RWPE2 (cell line): ENCODE data around the gene TGM1.

ENCODE experiments used
- ATAC-seq: fragments of 200-7000 bp; cut with Tn5 transposase; 3 replicates; pipeline ENCODE4 v1.9.1; 2021; ENCODE audit warnings: low read depth
- DNase-seq: peaks from one replicate; pipeline ENCODE4 v3.0.0-alpha.2; 2020; ENCODE audit warnings: low spot score
- H3K27ac ChIP-seq: fragments of 450-650 bp; 2 replicates; pipeline ENCODE4 v1.5.1; 2017; ENCODE audit warnings: mild to moderate bottlenecking; ENCODE audit not compliant: poor library complexity, severe bottlenecking
- H3K27me3 ChIP-seq: fragments of 250-450 bp; sonication (Bioruptor Pico); 2 replicates; pipeline ENCODE4 v1.5.1; 2021; ENCODE audit warnings: mild to moderate bottlenecking, moderate library complexity; ENCODE audit not compliant: insufficient read depth, poor library complexity, severe bottlenecking
- H3K36me3 ChIP-seq: fragments of 250-450 bp; sonication (Bioruptor Pico); 2 replicates; pipeline ENCODE4 v1.5.1; 2020; ENCODE audit warnings: low read depth, mild to moderate bottlenecking, moderate library complexity
- H3K4me1 ChIP-seq: fragments of 250-450 bp; sonication (Bioruptor Pico); 2 replicates; pipeline ENCODE4 v1.5.1; 2021; ENCODE audit warnings: mild to moderate bottlenecking, moderate library complexity; ENCODE audit not compliant: insufficient read depth, poor library complexity, severe bottlenecking
- H3K4me3 ChIP-seq: fragments of 250-450 bp; sonication (Bioruptor Pico); 2 replicates; pipeline ENCODE4 v1.5.1; 2021; ENCODE audit warnings: mild to moderate bottlenecking, moderate library complexity; ENCODE audit not compliant: severe bottlenecking
- H3K9me3 ChIP-seq: fragments of 250-450 bp; sonication (Bioruptor Pico); 2 replicates; pipeline ENCODE4 v1.5.1; 2021; ENCODE audit warnings: mild to moderate bottlenecking, moderate library complexity; ENCODE audit not compliant: severe bottlenecking
- TF ChIP-seq, protein P1 (sequence below): fragments of 450-650 bp; IDR thresholded peaks from one replicate; pipeline ENCODE4 v1.5.1; 2017; ENCODE audit warnings: mild to moderate bottlenecking, moderate library complexity; ENCODE audit not compliant: poor library complexity, severe bottlenecking

TGM1 gene

DNA sequence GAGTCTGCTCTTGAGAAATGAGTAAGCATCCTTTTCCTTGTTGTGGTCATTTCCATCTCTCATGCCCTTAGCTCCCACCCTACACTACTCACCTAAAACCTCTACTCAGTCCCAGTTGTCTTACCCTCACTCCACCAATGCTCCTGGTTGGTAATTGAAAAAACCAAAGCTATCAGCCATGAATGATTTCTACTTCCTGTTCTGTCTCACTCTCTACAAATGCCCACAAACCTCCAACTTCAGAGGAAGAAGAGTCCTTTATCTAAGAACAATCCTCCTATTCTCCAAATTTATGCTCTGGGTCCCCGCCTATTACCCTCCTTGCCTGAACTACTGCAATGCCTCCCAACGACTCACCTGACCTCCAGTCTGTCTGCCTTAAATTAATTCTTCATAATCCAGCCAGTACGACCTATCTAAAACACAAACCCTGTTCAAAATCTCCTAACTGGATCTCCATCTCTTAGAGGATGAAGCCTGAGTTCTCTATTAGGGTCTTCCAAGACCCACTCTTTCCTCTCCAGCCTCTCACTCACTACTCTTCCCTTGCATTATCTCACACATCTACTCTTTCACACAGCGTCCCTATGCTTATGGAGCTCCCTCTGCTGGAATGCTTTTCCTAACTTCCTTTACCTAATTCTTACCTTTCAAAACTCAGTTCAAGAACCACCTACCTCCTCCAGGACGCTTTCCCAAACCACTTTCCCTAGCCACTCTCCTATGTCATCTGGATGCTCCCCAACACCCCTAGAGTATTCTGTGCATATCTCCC is 34.4 kb upstream of the TGM1 start:
- H3K36me3 ChIP-seq = peaks cover 79% of the 10 kb centered on the region
- H3K4me3 ChIP-seq = no peak overlapping the region
- H3K27ac ChIP-seq = peak overlapping the region; percentile 81
- TF ChIP-seq, protein P1, sequence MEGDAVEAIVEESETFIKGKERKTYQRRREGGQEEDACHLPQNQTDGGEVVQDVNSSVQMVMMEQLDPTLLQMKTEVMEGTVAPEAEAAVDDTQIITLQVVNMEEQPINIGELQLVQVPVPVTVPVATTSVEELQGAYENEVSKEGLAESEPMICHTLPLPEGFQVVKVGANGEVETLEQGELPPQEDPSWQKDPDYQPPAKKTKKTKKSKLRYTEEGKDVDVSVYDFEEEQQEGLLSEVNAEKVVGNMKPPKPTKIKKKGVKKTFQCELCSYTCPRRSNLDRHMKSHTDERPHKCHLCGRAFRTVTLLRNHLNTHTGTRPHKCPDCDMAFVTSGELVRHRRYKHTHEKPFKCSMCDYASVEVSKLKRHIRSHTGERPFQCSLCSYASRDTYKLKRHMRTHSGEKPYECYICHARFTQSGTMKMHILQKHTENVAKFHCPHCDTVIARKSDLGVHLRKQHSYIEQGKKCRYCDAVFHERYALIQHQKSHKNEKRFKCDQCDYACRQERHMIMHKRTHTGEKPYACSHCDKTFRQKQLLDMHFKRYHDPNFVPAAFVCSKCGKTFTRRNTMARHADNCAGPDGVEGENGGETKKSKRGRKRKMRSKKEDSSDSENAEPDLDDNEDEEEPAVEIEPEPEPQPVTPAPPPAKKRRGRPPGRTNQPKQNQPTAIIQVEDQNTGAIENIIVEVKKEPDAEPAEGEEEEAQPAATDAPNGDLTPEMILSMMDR = peak; percentile 65
- H3K27me3 ChIP-seq = no peaks in the 10 kb centered on the region
- DNase-seq (no peak), ATAC-seq (0 out of 3 replicates have a peak, but pooled peaks have one; percentile 10)
- H3K9me3 ChIP-seq = no peaks in the 10 kb centered on the region
- H3K4me1 ChIP-seq = peaks cover 23% of the 10 kb centered on the region

DNA sequence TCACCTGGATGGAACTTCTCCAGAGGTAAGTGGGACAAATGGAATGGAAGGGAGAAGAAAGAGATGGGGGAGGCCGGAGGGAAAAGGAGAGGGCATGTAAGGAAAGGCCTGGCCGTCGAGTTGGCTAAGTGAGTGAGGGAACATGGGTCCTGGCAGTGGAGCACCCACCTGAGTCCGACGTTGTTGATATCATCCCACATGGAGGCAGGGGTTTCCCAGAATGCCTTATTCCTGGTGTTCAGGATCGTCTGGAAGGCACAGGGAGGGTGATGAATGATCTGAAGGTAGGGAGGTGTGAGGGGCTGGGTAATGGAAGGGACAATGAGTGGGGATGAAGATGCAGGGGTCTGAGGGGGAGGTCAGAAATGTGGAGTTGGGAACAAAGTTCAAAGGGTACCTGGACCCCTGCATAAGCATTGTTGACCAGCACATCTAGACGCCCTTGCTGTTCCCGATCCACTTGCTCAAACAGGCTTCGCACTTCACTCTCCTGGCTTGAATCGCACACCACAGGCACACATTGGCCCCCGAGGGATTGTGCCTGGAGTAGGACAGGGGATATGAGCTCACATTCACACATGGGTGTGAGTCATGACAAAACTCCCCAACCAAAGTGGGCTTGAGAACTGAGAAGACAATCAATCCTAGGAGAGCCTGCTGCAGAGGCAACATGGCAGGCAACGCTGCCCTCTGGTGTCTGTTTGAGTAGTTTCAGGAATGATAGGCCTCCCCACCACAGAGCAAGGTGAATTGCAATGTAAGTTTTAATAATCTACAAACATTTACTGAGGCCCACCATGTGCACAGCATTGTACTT is 33.6 kb upstream of the TGM1 start:
- Histone ChIP-seq H3K36me3 (peaks cover 79% of the 10 kb centered on the region), H3K4me1 (peaks cover 23% of the 10 kb centered on the region), H3K27me3 (no peaks in the 10 kb centered on the region), H3K4me3 (no peak overlapping the region), H3K9me3 (no peaks in the 10 kb centered on the region), H3K27ac (peak overlapping the region; percentile 81)
- DNase-seq = no peak
- TF ChIP-seq, protein P1 = peak; percentile 81
- peak; percentile 35 for ATAC-seq

DNA sequence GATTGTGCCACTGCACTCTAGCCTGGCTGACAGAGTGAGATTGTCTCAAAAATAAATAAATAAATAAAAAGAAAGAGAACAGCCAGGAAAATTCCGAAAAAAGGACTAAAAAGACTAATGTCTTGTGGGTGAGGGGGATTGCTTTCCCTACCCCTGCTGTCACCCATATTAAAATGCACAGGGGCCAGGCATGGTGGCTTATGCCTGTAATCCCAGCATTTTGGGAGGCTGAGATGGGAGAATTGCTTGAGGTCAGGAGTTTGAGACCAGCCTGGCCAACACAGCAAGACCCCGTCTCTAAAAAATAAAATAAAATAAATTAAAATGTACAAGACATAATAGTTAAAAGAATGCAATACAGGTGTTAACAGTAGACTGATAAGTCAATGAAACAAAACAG is 30.5 kb upstream of the TGM1 start:
- DNase-seq (no peak), ATAC-seq (no peak)
- no peaks in the 10 kb centered on the region for H3K9me3 ChIP-seq
- peaks cover 95% of the 10 kb centered on the region for H3K36me3 ChIP-seq
- no peak overlapping the region for H3K4me3 ChIP-seq
- no peaks in the 10 kb centered on the region for H3K27me3 ChIP-seq
- H3K4me1 ChIP-seq = peaks cover 20% of the 10 kb centered on the region
- no peak overlapping the region for H3K27ac ChIP-seq
- TF ChIP-seq, protein P1 = no peak

DNA sequence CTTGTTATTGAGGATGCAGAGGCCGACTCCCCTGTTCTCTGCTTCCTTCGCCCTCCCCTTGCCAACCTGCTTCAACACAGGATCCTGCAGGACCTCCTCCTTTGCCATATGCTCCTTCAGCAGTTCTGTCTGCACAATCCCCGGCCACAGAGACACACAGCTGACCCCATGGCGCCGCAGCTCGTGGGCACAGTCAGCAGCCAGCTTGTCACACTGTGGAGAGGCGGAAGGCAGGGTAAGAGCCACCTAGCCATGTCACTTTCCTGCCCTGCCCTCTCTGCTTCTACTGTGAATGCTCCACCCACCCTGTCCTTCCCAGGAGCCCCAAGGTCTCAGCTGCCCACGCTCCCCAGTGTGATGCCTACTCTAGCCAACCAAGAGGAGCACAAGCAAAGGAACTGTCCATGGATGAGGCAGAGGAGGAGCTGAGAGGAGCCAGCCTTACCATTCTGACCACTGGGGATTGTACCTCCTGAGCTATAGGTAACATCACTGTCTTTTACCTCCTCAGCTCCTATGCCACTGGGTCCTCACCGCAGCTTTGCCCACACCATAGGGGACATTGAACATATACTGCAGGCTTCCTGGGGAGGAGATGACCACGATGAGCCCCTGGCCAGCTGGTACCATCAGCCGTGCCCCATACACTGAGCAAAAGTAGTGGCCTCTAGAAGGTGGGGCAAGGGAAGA is 29.3 kb upstream of the TGM1 start:
- Histone ChIP-seq H3K9me3 (no peaks in the 10 kb centered on the region), H3K4me1 (peaks cover 10% of the 10 kb centered on the region), H3K36me3 (peaks cover 83% of the 10 kb centered on the region), H3K27ac (no peak overlapping the region), H3K27me3 (no peaks in the 10 kb centered on the region), H3K4me3 (no peak overlapping the region)
- no peak for DNase-seq
- TF ChIP-seq, protein P1 = no peak
- ATAC-seq = no peak
